HCT116 (cell line): ENCODE results near the gene DDX1. TPM values are rescaled to one million over a fixed set of nuclear protein-coding genes. Genes with fewer than 3 reads are reported as not detected.

Experiments used
- ATAC-seq: fragments of 200-7000 bp; cut with Tn5 transposase; 2 replicates; pipeline ENCODE4 v1.9.1; 2020; ENCODE audit warnings: mild to moderate bottlenecking, moderate library complexity
- BruUV-seq: library from RNA; stranded (reverse); fragments of 400-500 nt; replicated peaks from 2 replicates; lab custom pipeline; 2021; lab: Mats Ljungman, UMichigan
- CTCF ChIA-PET: fragments of 300-600 bp; sonication (Branson Sonifier 250); formaldehyde crosslinking; loops from one replicate; lab custom pipeline; 2021; ENCODE audit warnings: antibody characterized with exemption; lab: Charles Lee
- POLR2A ChIA-PET: fragments of 300-600, 350-600 bp; sonication (Branson Sonifier 250); formaldehyde crosslinking; loops from one replicate; lab custom pipeline; 2021; ENCODE audit warnings: antibody characterized with exemption; lab: Charles Lee
- RAD21 ChIA-PET, 2 experiments: fragments of 300-600 bp; sonication (Branson Sonifier 250); formaldehyde crosslinking; loops; one replicate each; lab custom pipeline; 2023; ENCODE audit warnings: low total read pairs in 2 of 2; ENCODE audit not compliant: uncharacterized antibody in 2 of 2, unreplicated experiment in 2 of 2, low non-redundant PET in 1 of 2; lab: Charles Lee
- DNase-seq: peaks from one replicate; pipeline ENCODE4 v3.0.0-alpha.2; 2010; ENCODE audit warnings: low read depth, low spot score
- H2AFZ ChIP-seq: fragments of 200-600 bp; shearing (Covaris generic), sonication (generic); 2 replicates; pipeline ENCODE4 v1.6.1; 2017; ENCODE audit warnings: low read depth, mixed run types, mixed read lengths, antibody characterized with exemption, low read length; ENCODE audit not compliant: poor library complexity, severe bottlenecking
- H3K27ac ChIP-seq: 2 replicates; pipeline ENCODE4 v1.5.1; 2012; ENCODE audit warnings: low read depth, low read length
- H3K27me3 ChIP-seq: fragments of 200-600 bp; sonication (generic); 2 replicates; pipeline ENCODE4 v1.6.1; 2016; ENCODE audit warnings: mixed run types, low read length, mixed read lengths; ENCODE audit not compliant: insufficient read depth
- H3K36me3 ChIP-seq, 2 experiments: fragments of 200-500 bp in 1 of 2; fragments of 200-600 bp in 1 of 2; sonication (Bioruptor generic) in 1 of 2; sonication (generic) in 1 of 2; 2 replicates each; pipeline versions ENCODE4 v1.5.1 to v1.6.1; 2014 to 2016; ENCODE audit warnings: low read length in 2 of 2, inconsistent platforms in 1 of 2, mixed read lengths in 1 of 2, mixed run types in 1 of 2; ENCODE audit not compliant: insufficient read depth in 2 of 2, control insufficient read depth in 1 of 2
- H3K4me1 ChIP-seq, 2 experiments: fragments of 200-600 bp in 1 of 2; sonication (generic) in 1 of 2; 2 replicates each; pipeline versions ENCODE4 v1.5.1 to v1.6.1; 2012 to 2017; ENCODE audit warnings: low read length in 2 of 2, inconsistent platforms in 1 of 2, mild to moderate bottlenecking in 1 of 2, mixed read lengths in 1 of 2, mixed run types in 1 of 2, moderate library complexity in 1 of 2; ENCODE audit not compliant: insufficient read depth in 2 of 2, control insufficient read depth in 1 of 2
- H3K4me2 ChIP-seq: fragments of 200-600 bp; sonication (generic); 2 replicates; pipeline ENCODE4 v1.6.1; 2017; ENCODE audit warnings: mixed run types, low read length, mixed read lengths
- H3K4me3 ChIP-seq, 2 experiments: fragments of 200-600 bp in 1 of 2; sonication (generic) in 1 of 2; replicated peaks in 1 of 2; 2 replicates each; pipeline ENCODE4 v1.5.1; 2011 to 2016; ENCODE audit warnings: low read length in 2 of 2, control low read depth in 1 of 2, low read depth in 1 of 2, mild to moderate bottlenecking in 1 of 2, mixed read lengths in 1 of 2, mixed run types in 1 of 2
- H3K79me2 ChIP-seq: fragments of 200-600 bp; sonication (generic); 2 replicates; pipeline ENCODE4 v1.6.1; 2017; ENCODE audit warnings: mild to moderate bottlenecking, mixed run types, low read length, moderate library complexity, mixed read lengths; ENCODE audit not compliant: insufficient read depth
- H3K9ac ChIP-seq: fragments of 200-600 bp; sonication (generic); 2 replicates; pipeline ENCODE4 v1.6.1; 2016; ENCODE audit warnings: low read length, mixed read lengths
- H3K9me2 ChIP-seq: fragments of 200-600 bp; sonication (generic), shearing (Covaris generic); 2 replicates; pipeline ENCODE4 v1.6.1; 2017; ENCODE audit warnings: mixed run types, mild to moderate bottlenecking, moderate library complexity; ENCODE audit not compliant: insufficient read depth
- H3K9me3 ChIP-seq, 2 experiments: fragments of 200-500 bp in 1 of 2; fragments of 200-600 bp in 1 of 2; sonication (Bioruptor generic) in 1 of 2; sonication (generic) in 1 of 2; 2 replicates each; pipeline ENCODE4 v1.6.1; 2014 to 2017; ENCODE audit warnings: low read length in 2 of 2, mixed read lengths in 2 of 2, inconsistent platforms in 1 of 2, low read depth in 1 of 2, mild to moderate bottlenecking in 1 of 2, mixed run types in 1 of 2, moderate library complexity in 1 of 2; ENCODE audit not compliant: control insufficient read depth in 1 of 2, insufficient read depth in 1 of 2
- H4K20me1 ChIP-seq: fragments of 200-600 bp; sonication (generic), shearing (Covaris generic); 2 replicates; pipeline ENCODE4 v1.6.1; 2017; ENCODE audit warnings: mixed run types, mild to moderate bottlenecking, moderate library complexity; ENCODE audit not compliant: insufficient read depth
- EGR1 ChIP-seq: IDR thresholded peaks from 2 replicates; pipeline ENCODE4 v1.6.1; 2012; ENCODE audit warnings: low read depth
- FOSL1 ChIP-seq: IDR thresholded peaks from 2 replicates; pipeline ENCODE4 v1.6.1; 2012; ENCODE audit warnings: low read depth
- SRF ChIP-seq: IDR thresholded peaks from 2 replicates; pipeline ENCODE4 v1.6.1; 2012; ENCODE audit warnings: low read depth
- YY1 ChIP-seq: IDR thresholded peaks from 2 replicates; pipeline ENCODE4 v1.6.1; 2011; ENCODE audit warnings: low read length, low read depth, moderate library complexity, mild to moderate bottlenecking; ENCODE audit not compliant: insufficient replicate concordance; ENCODE audit errors: extremely low read depth
- ZFX ChIP-seq: fragments of 450-650 bp; IDR thresholded peaks from 2 replicates; pipeline ENCODE4 v1.6.1; 2017
- ZNF274 ChIP-seq: fragments of 200-500 bp; sonication (Bioruptor generic); IDR thresholded peaks from 2 replicates; pipeline ENCODE4 v1.6.1; 2014; ENCODE audit warnings: mild to moderate bottlenecking, low read depth, low read length, inconsistent platforms
- intact Hi-C: fragments of 100-400 bp; cut with micrococcal nuclease; formaldehyde crosslinking; loops from 2 replicates; pipeline ENCODE4 v1.10.0; 2022
- total RNA-seq: library from RNA; stranded (reverse); gene quantifications from one replicate; pipeline ENCODE4 v1.2.1, GENCODE V29; 2021; ENCODE audit not compliant: unreplicated experiment
- TF ChIP-seq, protein P1 (sequence below): IDR thresholded peaks from 2 replicates; pipeline ENCODE4 v1.6.1; 2012
- TF ChIP-seq, protein P2 (sequence below): IDR thresholded peaks from 2 replicates; pipeline ENCODE4 v1.6.1; 2012
- TF ChIP-seq, protein P3 (sequence below), 3 experiments: fragments of 200-600 bp in 1 of 3; sonication (generic) in 1 of 3; IDR thresholded peaks in 2 of 3; conservative IDR thresholded peaks in 1 of 3; 2 replicates each; pipeline ENCODE4 v1.5.1; 2012 to 2017; ENCODE audit warnings: low read depth in 2 of 3, low read length in 2 of 3, antibody characterized with exemption in 1 of 3, borderline replicate concordance in 1 of 3, control low read depth in 1 of 3, mild to moderate bottlenecking in 1 of 3, mixed read lengths in 1 of 3, mixed run types in 1 of 3, moderate library complexity in 1 of 3; ENCODE audit not compliant: insufficient read depth in 1 of 3

DDX1 gene
- total RNA-seq, 1 experiment from 2014 or later: 117 TPM

DNA sequence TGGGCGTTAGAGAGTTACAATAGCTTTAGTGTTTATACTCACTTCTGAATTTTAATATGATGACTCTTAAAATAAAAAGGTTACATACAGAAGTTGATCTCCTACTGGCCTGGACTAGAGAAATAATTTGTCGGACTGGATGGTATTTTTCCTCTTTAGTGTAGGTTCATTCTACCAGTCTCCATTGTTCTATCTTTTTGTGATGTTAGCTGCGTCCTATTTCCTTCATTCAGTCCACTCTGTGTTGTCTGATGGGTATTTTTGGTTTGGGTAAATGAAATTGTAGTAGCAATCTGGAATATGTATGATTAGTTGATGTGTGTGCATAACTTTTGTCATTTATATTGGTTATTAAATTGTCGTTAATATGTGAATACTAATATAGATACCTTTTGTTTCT lies 5.3 kb downstream of the DDX1 start:
- no TSS peak for BruUV-seq
- intact Hi-C loops: no loop called here
- no peak overlapping the region for H3K27ac ChIP-seq
- H2AFZ ChIP-seq: no peak overlapping the region
- H4K20me1 ChIP-seq: no peaks in the 10 kb centered on the region; the same call in 1 of the 2 replicates
- H3K4me1 ChIP-seq: peaks cover 0 to 5% of the 10 kb centered on the region in 2 experiments; a peak in 2 of 4 replicates
- ChIA-PET POLR2A (no interaction called here), RAD21 (no interaction called here), CTCF (interaction anchor here (0.6 kb wide), 1 partner anchor 20 kb away, joined by 3 read pairs; no protein-coding TSS in a partner anchor)
- H3K27me3 ChIP-seq: no peaks in the 10 kb centered on the region
- H3K36me3 ChIP-seq: peaks cover 50 to 58% of the 10 kb centered on the region in 2 experiments
- no peak overlapping the region for H3K4me2 ChIP-seq
- H3K9ac ChIP-seq: no peak overlapping the region
- ATAC-seq (no peak), DNase-seq (no peak)
- H3K9me2 ChIP-seq: no peaks in the 10 kb centered on the region
- H3K9me3 ChIP-seq: no peaks in the 10 kb centered on the region
- no peak overlapping the region for H3K4me3 ChIP-seq
- H3K79me2 ChIP-seq: peaks cover 49% of the 10 kb centered on the region
- TF ChIP-seq, protein P1, sequence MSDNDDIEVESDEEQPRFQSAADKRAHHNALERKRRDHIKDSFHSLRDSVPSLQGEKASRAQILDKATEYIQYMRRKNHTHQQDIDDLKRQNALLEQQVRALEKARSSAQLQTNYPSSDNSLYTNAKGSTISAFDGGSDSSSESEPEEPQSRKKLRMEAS: no peak
- TF ChIP-seq SRF (no peak), EGR1 (no peak), YY1 (no peak), ZNF274 (no peak), FOSL1 (no peak), ZFX (no peak)
- TF ChIP-seq, protein P2, sequence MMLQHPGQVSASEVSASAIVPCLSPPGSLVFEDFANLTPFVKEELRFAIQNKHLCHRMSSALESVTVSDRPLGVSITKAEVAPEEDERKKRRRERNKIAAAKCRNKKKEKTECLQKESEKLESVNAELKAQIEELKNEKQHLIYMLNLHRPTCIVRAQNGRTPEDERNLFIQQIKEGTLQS: no peak
- TF ChIP-seq, protein P3, sequence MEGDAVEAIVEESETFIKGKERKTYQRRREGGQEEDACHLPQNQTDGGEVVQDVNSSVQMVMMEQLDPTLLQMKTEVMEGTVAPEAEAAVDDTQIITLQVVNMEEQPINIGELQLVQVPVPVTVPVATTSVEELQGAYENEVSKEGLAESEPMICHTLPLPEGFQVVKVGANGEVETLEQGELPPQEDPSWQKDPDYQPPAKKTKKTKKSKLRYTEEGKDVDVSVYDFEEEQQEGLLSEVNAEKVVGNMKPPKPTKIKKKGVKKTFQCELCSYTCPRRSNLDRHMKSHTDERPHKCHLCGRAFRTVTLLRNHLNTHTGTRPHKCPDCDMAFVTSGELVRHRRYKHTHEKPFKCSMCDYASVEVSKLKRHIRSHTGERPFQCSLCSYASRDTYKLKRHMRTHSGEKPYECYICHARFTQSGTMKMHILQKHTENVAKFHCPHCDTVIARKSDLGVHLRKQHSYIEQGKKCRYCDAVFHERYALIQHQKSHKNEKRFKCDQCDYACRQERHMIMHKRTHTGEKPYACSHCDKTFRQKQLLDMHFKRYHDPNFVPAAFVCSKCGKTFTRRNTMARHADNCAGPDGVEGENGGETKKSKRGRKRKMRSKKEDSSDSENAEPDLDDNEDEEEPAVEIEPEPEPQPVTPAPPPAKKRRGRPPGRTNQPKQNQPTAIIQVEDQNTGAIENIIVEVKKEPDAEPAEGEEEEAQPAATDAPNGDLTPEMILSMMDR (IDR thresholded peaks at IDR 0.05 in 2 of 3, conservative IDR thresholded peaks at IDR 0.05 in 1 of 3; ENCODE audit: borderline replicate concordance in 1 of 3, insufficient read depth in 1 of 3, low read depth in 2 of 3, low read length in 2 of 3): no peak
